H1 (cell line): Measurements from ENCODE around the gene CASK. TPM values are rescaled to one million over a fixed set of nuclear protein-coding genes. Genes with fewer than 3 reads are reported as not detected.

ENCODE experiments used
- EGR1 ChIP-seq: IDR thresholded peaks from 2 replicates; pipeline ENCODE4 v1.6.1; 2011; ENCODE audit warnings: low read depth, low read length, borderline replicate concordance
- FOSL1 ChIP-seq: IDR thresholded peaks from 2 replicates; pipeline ENCODE4 v1.6.1; 2011; ENCODE audit warnings: mild to moderate bottlenecking, low read depth, low read length, moderate library complexity; ENCODE audit not compliant: insufficient read depth
- HDAC6 ChIP-seq: IDR thresholded peaks from one replicate; pipeline ENCODE4 v1.7.1; 2012; ENCODE audit warnings: low read depth, mild to moderate bottlenecking, inconsistent platforms, low read length, moderate library complexity
- JUN ChIP-seq: IDR thresholded peaks from 2 replicates; pipeline ENCODE4 v1.6.1; 2011; ENCODE audit warnings: low read depth, mild to moderate bottlenecking, improper control_type of control experiment, low read length
- MAFK ChIP-seq: IDR thresholded peaks from 2 replicates; pipeline ENCODE4 v1.6.1; 2012; ENCODE audit warnings: low read depth, mild to moderate bottlenecking, improper control_type of control experiment, low read length
- RXRA ChIP-seq: IDR thresholded peaks from 2 replicates; pipeline ENCODE4 v1.6.1; 2011; ENCODE audit warnings: low read depth, mild to moderate bottlenecking, low read length, moderate library complexity; ENCODE audit not compliant: insufficient read depth
- TAF7 ChIP-seq: optimal IDR thresholded peaks from 2 replicates; pipeline ENCODE3; 2011; ENCODE audit warnings: low read depth, mild to moderate bottlenecking, inconsistent platforms, low read length, moderate library complexity, borderline replicate concordance
- TCF12 ChIP-seq: IDR thresholded peaks from 2 replicates; pipeline ENCODE4 v1.6.1; 2011; ENCODE audit warnings: low read depth, mild to moderate bottlenecking, low read length
- polyA plus RNA-seq, 7 experiments: library from polyadenylated mRNA; depleted of rRNA in 3 of 7; stranded (reverse) in 5 of 7; unstranded in 2 of 7; fragments of >200 nt in 5 of 7; fragments of 200-250 nt in 2 of 7; gene quantifications; 1 replicate in 5 of 7; 2 replicates in 1 of 7; 4 replicates in 1 of 7; pipeline versions ENCODE4 v1.2.1 to v1.2.3, GENCODE V29; 2011 to 2013; ENCODE audit warnings: missing spikeins in 2 of 7, mixed read lengths in 2 of 7
- total RNA-seq: library from RNA; stranded (reverse); fragmentation: NEBNext Ultra II Directional; extraction: Animal tissue kit (Norgen Biotek cat#: 25700); gene quantifications from 2 replicates; pipeline ENCODE4 v1.2.1, GENCODE V29; 2021
- TF ChIP-seq, protein P1 (sequence below): fragments of 300-600 bp; sonication (generic); IDR thresholded peaks from 2 replicates; pipeline ENCODE4 v1.7.1; 2012; ENCODE audit warnings: low read length, moderate library complexity, mild to moderate bottlenecking, inconsistent platforms; ENCODE audit not compliant: insufficient replicate concordance
- TF ChIP-seq, protein P2 (sequence below): IDR thresholded peaks from 2 replicates; pipeline ENCODE4 v1.6.1; 2012; ENCODE audit warnings: inconsistent platforms

The CASK gene
- total and polyA plus RNA-seq, 2 of the 8 experiments (the other 6 are each of a cell fraction or from before 2014, with no cell fraction given) = 21.6 to 55.1 TPM

DNA sequence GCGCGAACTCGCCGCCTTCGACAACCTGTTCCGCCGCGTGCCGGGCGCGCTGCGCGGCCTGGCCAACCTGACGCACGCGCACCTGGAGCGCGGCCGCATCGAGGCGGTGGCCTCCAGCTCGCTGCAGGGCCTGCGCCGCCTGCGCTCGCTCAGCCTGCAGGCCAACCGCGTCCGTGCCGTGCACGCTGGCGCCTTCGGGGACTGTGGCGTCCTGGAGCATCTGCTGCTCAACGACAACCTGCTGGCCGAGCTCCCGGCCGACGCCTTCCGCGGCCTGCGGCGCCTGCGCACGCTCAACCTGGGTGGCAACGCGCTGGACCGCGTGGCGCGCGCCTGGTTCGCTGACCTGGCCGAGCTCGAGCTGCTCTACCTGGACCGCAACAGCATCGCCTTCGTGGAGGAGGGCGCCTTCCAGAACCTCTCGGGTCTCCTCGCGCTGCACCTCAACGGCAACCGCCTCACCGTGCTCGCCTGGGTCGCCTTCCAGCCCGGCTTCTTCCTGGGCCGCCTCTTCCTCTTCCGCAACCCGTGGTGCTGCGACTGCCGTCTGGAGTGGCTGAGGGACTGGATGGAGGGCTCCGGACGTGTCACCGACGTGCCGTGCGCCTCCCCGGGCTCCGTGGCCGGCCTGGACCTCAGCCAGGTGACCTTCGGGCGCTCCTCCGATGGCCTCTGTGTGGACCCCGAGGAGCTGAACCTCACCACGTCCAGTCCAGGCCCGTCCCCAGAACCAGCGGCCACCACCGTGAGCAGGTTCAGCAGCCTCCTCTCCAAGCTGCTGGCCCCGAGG is 449.2 kb downstream of the CASK start (continued):
- TF ChIP-seq, protein P1, sequence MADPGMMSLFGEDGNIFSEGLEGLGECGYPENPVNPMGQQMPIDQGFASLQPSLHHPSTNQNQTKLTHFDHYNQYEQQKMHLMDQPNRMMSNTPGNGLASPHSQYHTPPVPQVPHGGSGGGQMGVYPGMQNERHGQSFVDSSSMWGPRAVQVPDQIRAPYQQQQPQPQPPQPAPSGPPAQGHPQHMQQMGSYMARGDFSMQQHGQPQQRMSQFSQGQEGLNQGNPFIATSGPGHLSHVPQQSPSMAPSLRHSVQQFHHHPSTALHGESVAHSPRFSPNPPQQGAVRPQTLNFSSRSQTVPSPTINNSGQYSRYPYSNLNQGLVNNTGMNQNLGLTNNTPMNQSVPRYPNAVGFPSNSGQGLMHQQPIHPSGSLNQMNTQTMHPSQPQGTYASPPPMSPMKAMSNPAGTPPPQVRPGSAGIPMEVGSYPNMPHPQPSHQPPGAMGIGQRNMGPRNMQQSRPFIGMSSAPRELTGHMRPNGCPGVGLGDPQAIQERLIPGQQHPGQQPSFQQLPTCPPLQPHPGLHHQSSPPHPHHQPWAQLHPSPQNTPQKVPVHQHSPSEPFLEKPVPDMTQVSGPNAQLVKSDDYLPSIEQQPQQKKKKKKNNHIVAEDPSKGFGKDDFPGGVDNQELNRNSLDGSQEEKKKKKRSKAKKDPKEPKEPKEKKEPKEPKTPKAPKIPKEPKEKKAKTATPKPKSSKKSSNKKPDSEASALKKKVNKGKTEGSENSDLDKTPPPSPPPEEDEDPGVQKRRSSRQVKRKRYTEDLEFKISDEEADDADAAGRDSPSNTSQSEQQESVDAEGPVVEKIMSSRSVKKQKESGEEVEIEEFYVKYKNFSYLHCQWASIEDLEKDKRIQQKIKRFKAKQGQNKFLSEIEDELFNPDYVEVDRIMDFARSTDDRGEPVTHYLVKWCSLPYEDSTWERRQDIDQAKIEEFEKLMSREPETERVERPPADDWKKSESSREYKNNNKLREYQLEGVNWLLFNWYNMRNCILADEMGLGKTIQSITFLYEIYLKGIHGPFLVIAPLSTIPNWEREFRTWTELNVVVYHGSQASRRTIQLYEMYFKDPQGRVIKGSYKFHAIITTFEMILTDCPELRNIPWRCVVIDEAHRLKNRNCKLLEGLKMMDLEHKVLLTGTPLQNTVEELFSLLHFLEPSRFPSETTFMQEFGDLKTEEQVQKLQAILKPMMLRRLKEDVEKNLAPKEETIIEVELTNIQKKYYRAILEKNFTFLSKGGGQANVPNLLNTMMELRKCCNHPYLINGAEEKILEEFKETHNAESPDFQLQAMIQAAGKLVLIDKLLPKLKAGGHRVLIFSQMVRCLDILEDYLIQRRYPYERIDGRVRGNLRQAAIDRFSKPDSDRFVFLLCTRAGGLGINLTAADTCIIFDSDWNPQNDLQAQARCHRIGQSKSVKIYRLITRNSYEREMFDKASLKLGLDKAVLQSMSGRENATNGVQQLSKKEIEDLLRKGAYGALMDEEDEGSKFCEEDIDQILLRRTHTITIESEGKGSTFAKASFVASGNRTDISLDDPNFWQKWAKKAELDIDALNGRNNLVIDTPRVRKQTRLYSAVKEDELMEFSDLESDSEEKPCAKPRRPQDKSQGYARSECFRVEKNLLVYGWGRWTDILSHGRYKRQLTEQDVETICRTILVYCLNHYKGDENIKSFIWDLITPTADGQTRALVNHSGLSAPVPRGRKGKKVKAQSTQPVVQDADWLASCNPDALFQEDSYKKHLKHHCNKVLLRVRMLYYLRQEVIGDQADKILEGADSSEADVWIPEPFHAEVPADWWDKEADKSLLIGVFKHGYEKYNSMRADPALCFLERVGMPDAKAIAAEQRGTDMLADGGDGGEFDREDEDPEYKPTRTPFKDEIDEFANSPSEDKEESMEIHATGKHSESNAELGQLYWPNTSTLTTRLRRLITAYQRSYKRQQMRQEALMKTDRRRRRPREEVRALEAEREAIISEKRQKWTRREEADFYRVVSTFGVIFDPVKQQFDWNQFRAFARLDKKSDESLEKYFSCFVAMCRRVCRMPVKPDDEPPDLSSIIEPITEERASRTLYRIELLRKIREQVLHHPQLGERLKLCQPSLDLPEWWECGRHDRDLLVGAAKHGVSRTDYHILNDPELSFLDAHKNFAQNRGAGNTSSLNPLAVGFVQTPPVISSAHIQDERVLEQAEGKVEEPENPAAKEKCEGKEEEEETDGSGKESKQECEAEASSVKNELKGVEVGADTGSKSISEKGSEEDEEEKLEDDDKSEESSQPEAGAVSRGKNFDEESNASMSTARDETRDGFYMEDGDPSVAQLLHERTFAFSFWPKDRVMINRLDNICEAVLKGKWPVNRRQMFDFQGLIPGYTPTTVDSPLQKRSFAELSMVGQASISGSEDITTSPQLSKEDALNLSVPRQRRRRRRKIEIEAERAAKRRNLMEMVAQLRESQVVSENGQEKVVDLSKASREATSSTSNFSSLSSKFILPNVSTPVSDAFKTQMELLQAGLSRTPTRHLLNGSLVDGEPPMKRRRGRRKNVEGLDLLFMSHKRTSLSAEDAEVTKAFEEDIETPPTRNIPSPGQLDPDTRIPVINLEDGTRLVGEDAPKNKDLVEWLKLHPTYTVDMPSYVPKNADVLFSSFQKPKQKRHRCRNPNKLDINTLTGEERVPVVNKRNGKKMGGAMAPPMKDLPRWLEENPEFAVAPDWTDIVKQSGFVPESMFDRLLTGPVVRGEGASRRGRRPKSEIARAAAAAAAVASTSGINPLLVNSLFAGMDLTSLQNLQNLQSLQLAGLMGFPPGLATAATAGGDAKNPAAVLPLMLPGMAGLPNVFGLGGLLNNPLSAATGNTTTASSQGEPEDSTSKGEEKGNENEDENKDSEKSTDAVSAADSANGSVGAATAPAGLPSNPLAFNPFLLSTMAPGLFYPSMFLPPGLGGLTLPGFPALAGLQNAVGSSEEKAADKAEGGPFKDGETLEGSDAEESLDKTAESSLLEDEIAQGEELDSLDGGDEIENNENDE = no peak
- TF ChIP-seq FOSL1 (no peak), JUN (no peak), MAFK (no peak), HDAC6 (no peak), RXRA (no peak), EGR1 (no peak), TAF7 (no peak), TCF12 (no peak)
- TF ChIP-seq, protein P2, sequence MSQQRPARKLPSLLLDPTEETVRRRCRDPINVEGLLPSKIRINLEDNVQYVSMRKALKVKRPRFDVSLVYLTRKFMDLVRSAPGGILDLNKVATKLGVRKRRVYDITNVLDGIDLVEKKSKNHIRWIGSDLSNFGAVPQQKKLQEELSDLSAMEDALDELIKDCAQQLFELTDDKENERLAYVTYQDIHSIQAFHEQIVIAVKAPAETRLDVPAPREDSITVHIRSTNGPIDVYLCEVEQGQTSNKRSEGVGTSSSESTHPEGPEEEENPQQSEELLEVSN = no peak
